ENCODE data around the gene HEBP2.

Gene HEBP2

GRCh38 chr6:138421089-138421488, 17.1 kb downstream of the HEBP2 start:
- Histone ChIP-seq H3K27ac (ENCODE audit: low read length) (no peak overlapping the region), H3K4me1 (ENCODE audit: insufficient read depth, low read length) (no peaks in the 10 kb centered on the region), H3K4me3 (ENCODE audit: low read depth in 1 of 2, low read length in 2 of 2) (no peak overlapping the region), H3K9me3 (ENCODE audit: insufficient read depth, low read length, severe bottlenecking) (no peaks in the 10 kb centered on the region), H3K9ac (ENCODE audit: low read depth, low read length) (no peak overlapping the region), H4K20me1 (ENCODE audit: insufficient read depth, low read length) (no peaks in the 10 kb centered on the region), H2AFZ (ENCODE audit: low read depth, low read length) (no peak overlapping the region), H3K27me3 (ENCODE audit: insufficient read depth, low read length, poor library complexity) (no peaks in the 10 kb centered on the region), H3K36me3 (ENCODE audit: insufficient read depth, low read length) (no peaks in the 10 kb centered on the region), H3K4me2 (ENCODE audit: insufficient read depth, low read length) (no peak overlapping the region), H3K79me2 (ENCODE audit: insufficient read depth, low read length) (no peaks in the 10 kb centered on the region)
- TF ChIP-seq EZH2 (IDR thresholded peaks at IDR 0.05; ENCODE audit: borderline replicate concordance, low read depth, low read length, severe bottlenecking) = no peak
- TF ChIP-seq, protein P1, sequence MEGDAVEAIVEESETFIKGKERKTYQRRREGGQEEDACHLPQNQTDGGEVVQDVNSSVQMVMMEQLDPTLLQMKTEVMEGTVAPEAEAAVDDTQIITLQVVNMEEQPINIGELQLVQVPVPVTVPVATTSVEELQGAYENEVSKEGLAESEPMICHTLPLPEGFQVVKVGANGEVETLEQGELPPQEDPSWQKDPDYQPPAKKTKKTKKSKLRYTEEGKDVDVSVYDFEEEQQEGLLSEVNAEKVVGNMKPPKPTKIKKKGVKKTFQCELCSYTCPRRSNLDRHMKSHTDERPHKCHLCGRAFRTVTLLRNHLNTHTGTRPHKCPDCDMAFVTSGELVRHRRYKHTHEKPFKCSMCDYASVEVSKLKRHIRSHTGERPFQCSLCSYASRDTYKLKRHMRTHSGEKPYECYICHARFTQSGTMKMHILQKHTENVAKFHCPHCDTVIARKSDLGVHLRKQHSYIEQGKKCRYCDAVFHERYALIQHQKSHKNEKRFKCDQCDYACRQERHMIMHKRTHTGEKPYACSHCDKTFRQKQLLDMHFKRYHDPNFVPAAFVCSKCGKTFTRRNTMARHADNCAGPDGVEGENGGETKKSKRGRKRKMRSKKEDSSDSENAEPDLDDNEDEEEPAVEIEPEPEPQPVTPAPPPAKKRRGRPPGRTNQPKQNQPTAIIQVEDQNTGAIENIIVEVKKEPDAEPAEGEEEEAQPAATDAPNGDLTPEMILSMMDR (IDR thresholded peaks at IDR 0.05; ENCODE audit: borderline replicate concordance, extremely low read depth, low read length, poor library complexity, severe bottlenecking) = no peak
- DNase-seq (no peak), ATAC-seq (ENCODE audit: insufficient read depth, low read depth) (no peak)

GRCh38 chr6:138421608-138422007, 17.6 kb downstream of the HEBP2 start:
- DNase-seq = no peak
- no peak overlapping the region for H3K4me2 ChIP-seq (ENCODE audit: insufficient read depth, low read length)
- H3K27me3 ChIP-seq (ENCODE audit: insufficient read depth, low read length, poor library complexity) = no peaks in the 10 kb centered on the region
- no peaks in the 10 kb centered on the region for H3K36me3 ChIP-seq (ENCODE audit: insufficient read depth, low read length)
- no peak overlapping the region for H3K27ac ChIP-seq (ENCODE audit: low read length)
- TF ChIP-seq, protein P1 (IDR thresholded peaks at IDR 0.05; ENCODE audit: borderline replicate concordance, extremely low read depth, low read length, poor library complexity, severe bottlenecking) = no peak
- no peak for TF ChIP-seq EZH2 (IDR thresholded peaks at IDR 0.05; ENCODE audit: borderline replicate concordance, low read depth, low read length, severe bottlenecking)
- no peaks in the 10 kb centered on the region for H4K20me1 ChIP-seq (ENCODE audit: insufficient read depth, low read length)
- no peaks in the 10 kb centered on the region for H3K4me1 ChIP-seq (ENCODE audit: insufficient read depth, low read length)
- no peak overlapping the region for H2AFZ ChIP-seq (ENCODE audit: low read depth, low read length)
- no peaks in the 10 kb centered on the region for H3K79me2 ChIP-seq (ENCODE audit: insufficient read depth, low read length)
- ATAC-seq (ENCODE audit: insufficient read depth, low read depth) = no peak
- no peak overlapping the region for H3K4me3 ChIP-seq (ENCODE audit: low read depth in 1 of 2, low read length in 2 of 2)
- H3K9me3 ChIP-seq (ENCODE audit: insufficient read depth, low read length, severe bottlenecking) = no peaks in the 10 kb centered on the region
- H3K9ac ChIP-seq (ENCODE audit: low read depth, low read length) = no peak overlapping the region

GRCh38 chr6:138422861-138423260, 18.8 kb downstream of the HEBP2 start:
- H3K4me1 ChIP-seq (ENCODE audit: insufficient read depth, low read length) = no peaks in the 10 kb centered on the region
- ATAC-seq (ENCODE audit: insufficient read depth, low read depth) = no peak
- H3K4me3 ChIP-seq (ENCODE audit: low read depth in 1 of 2, low read length in 2 of 2) = no peak overlapping the region
- no peaks in the 10 kb centered on the region for H4K20me1 ChIP-seq (ENCODE audit: insufficient read depth, low read length)
- no peak overlapping the region for H3K4me2 ChIP-seq (ENCODE audit: insufficient read depth, low read length)
- no peak overlapping the region for H3K27ac ChIP-seq (ENCODE audit: low read length)
- no peaks in the 10 kb centered on the region for H3K9me3 ChIP-seq (ENCODE audit: insufficient read depth, low read length, severe bottlenecking)
- no peak overlapping the region for H2AFZ ChIP-seq (ENCODE audit: low read depth, low read length)
- H3K27me3 ChIP-seq (ENCODE audit: insufficient read depth, low read length, poor library complexity) = no peaks in the 10 kb centered on the region
- H3K36me3 ChIP-seq (ENCODE audit: insufficient read depth, low read length) = no peaks in the 10 kb centered on the region
- DNase-seq = no peak
- H3K79me2 ChIP-seq (ENCODE audit: insufficient read depth, low read length) = no peaks in the 10 kb centered on the region
- TF ChIP-seq, protein P1 (IDR thresholded peaks at IDR 0.05; ENCODE audit: borderline replicate concordance, extremely low read depth, low read length, poor library complexity, severe bottlenecking) = no peak
- TF ChIP-seq EZH2 (IDR thresholded peaks at IDR 0.05; ENCODE audit: borderline replicate concordance, low read depth, low read length, severe bottlenecking) = no peak
- H3K9ac ChIP-seq (ENCODE audit: low read depth, low read length) = no peak overlapping the region

Measured in DND-41 (cell line).